ENCODE measurements around the gene MYH11. TPM values are rescaled to one million over a fixed set of nuclear protein-coding genes. Genes with fewer than 3 reads are reported as not detected.

The MYH11 gene
- total RNA-seq, 1 donor from 2014 or later: 0.10 TPM

DNA sequence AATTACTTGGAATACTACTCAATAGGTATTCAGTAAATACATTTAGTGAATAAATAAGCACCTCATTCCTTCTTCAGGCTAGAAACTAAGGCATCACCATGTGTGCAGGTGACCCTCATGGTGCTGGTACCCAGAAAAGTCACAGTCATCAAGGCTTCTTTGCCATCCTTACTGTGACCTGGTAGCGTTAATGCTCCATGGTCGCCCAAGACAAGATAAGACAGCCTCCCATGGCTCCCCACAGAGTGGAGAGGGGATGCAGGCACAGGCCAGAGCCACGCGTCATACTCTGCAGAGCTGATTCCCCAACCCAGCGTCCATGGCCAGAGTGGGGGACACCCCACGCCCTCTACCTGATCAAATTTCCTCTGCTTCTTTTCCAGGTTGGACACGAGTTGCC, 133.0 kb downstream of the MYH11 start:
- H3K9me3 Mint-ChIP-seq (ENCODE audit: unreplicated experiment): no peaks in the 10 kb centered on the region
- DNase-seq: no peak
- H3K27me3 Mint-ChIP-seq (ENCODE audit: unreplicated experiment): peaks cover 4% of the 10 kb centered on the region
- H3K27ac Mint-ChIP-seq (ENCODE audit: unreplicated experiment): no peak overlapping the region
- TF ChIP-seq, protein P1, sequence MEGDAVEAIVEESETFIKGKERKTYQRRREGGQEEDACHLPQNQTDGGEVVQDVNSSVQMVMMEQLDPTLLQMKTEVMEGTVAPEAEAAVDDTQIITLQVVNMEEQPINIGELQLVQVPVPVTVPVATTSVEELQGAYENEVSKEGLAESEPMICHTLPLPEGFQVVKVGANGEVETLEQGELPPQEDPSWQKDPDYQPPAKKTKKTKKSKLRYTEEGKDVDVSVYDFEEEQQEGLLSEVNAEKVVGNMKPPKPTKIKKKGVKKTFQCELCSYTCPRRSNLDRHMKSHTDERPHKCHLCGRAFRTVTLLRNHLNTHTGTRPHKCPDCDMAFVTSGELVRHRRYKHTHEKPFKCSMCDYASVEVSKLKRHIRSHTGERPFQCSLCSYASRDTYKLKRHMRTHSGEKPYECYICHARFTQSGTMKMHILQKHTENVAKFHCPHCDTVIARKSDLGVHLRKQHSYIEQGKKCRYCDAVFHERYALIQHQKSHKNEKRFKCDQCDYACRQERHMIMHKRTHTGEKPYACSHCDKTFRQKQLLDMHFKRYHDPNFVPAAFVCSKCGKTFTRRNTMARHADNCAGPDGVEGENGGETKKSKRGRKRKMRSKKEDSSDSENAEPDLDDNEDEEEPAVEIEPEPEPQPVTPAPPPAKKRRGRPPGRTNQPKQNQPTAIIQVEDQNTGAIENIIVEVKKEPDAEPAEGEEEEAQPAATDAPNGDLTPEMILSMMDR (IDR thresholded peaks at IDR 0.05; ENCODE audit: partially characterized antibody, unreplicated experiment): no peak
- no peaks in the 10 kb centered on the region for H3K4me1 Mint-ChIP-seq (ENCODE audit: low read depth, unreplicated experiment)
- H3K4me3 Mint-ChIP-seq (ENCODE audit: unreplicated experiment): no peak overlapping the region
- no peaks in the 10 kb centered on the region for H3K36me3 Mint-ChIP-seq (ENCODE audit: unreplicated experiment)

DNA sequence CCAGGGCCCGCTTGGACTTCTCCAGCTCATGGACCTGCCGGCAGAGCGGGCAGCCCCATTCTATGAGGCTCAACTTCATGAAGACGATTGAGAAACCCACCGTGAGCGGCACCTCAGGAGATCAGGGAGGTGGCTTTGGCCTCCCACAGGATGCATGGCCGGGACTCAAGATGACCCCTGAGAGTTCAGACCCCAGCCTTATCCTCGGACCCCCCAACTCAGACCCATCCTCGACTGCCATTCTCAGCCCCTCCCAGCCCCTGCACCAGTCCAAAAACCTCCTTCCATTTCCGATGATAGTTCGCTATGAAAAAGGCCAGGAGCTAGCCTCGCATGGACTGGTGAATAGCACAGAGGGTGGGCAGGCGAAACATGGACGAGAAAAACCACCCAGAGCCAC, 135.8 kb downstream of the MYH11 start:
- Mint-ChIP-seq H3K4me1 (ENCODE audit: low read depth, unreplicated experiment) (no peaks in the 10 kb centered on the region), H3K27me3 (ENCODE audit: unreplicated experiment) (peaks cover 2% of the 10 kb centered on the region), H3K36me3 (ENCODE audit: unreplicated experiment) (no peaks in the 10 kb centered on the region), H3K4me3 (ENCODE audit: unreplicated experiment) (no peak overlapping the region), H3K9me3 (ENCODE audit: unreplicated experiment) (no peaks in the 10 kb centered on the region), H3K27ac (ENCODE audit: unreplicated experiment) (no peak overlapping the region)
- no peak for DNase-seq
- TF ChIP-seq, protein P1 (IDR thresholded peaks at IDR 0.05; ENCODE audit: partially characterized antibody, unreplicated experiment): no peak

DNA sequence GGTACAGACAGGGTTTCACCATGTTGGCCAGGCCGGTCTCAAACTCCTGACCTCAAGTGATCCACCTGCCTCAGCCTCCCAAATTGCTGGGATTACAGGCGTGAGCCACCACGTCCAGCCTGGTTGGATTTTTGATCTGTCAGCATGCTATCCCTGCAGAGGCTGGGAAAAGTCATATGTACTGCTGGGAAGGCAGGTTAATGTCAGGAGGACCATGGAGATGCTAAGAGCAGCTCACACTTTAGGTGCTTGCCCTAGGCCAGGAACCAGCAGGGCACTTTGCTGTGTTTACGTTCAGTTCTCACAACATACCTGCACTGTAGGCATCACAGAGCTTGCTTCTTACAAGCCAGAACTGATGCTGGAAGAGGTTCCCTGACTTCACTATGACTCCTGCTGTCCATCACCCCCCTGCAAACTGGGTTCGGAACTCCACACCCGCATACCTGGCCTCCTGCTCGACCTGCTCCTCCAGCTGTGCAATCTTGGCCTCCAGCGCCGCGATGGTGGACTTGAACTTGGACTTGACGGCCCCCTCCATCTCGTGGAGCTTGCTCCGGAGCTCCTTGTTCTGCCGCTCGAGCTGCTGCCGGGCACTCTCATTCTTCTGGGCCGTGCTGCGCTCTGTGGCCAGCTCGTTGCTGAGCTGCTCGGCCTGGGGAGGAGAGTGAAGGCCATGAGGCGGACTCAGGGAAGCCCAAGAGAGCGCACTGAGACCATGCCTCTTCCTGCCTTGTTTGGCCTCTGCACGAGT, 140.0 kb downstream of the MYH11 start:
- H3K27ac Mint-ChIP-seq (ENCODE audit: unreplicated experiment): no peak overlapping the region
- no peaks in the 10 kb centered on the region for H3K9me3 Mint-ChIP-seq (ENCODE audit: unreplicated experiment)
- H3K4me1 Mint-ChIP-seq (ENCODE audit: low read depth, unreplicated experiment): no peaks in the 10 kb centered on the region
- TF ChIP-seq, protein P1 (IDR thresholded peaks at IDR 0.05; ENCODE audit: partially characterized antibody, unreplicated experiment): no peak
- H3K27me3 Mint-ChIP-seq (ENCODE audit: unreplicated experiment): peaks cover 3% of the 10 kb centered on the region
- no peaks in the 10 kb centered on the region for H3K36me3 Mint-ChIP-seq (ENCODE audit: unreplicated experiment)
- no peak overlapping the region for H3K4me3 Mint-ChIP-seq (ENCODE audit: unreplicated experiment)
- no peak for DNase-seq

DNA sequence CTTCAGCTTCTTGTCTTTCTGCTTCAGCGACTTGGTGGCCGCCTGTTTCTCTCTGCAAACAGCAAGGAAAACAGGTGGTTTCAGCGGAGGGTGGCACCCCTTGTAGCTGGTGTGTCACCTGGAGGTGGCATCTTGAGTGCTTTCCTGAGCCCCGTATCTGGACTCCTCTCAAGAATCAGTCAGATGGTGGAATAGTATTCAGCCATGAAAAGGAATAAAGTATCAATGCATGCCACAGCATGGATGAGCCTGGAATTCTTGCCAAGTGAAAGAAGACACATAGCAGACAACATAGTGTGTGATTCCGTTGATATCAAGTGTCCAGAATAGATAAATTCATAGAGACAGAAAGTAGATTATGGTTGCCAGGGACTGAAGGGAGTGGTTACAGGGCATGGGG, 141.6 kb downstream of the MYH11 start:
- Mint-ChIP-seq H3K36me3 (ENCODE audit: unreplicated experiment) (no peaks in the 10 kb centered on the region), H3K4me3 (ENCODE audit: unreplicated experiment) (no peak overlapping the region), H3K27me3 (ENCODE audit: unreplicated experiment) (peaks cover 4% of the 10 kb centered on the region), H3K4me1 (ENCODE audit: low read depth, unreplicated experiment) (no peaks in the 10 kb centered on the region), H3K9me3 (ENCODE audit: unreplicated experiment) (no peaks in the 10 kb centered on the region), H3K27ac (ENCODE audit: unreplicated experiment) (no peak overlapping the region)
- no peak for DNase-seq
- TF ChIP-seq, protein P1 (IDR thresholded peaks at IDR 0.05; ENCODE audit: partially characterized antibody, unreplicated experiment): no peak

DNA sequence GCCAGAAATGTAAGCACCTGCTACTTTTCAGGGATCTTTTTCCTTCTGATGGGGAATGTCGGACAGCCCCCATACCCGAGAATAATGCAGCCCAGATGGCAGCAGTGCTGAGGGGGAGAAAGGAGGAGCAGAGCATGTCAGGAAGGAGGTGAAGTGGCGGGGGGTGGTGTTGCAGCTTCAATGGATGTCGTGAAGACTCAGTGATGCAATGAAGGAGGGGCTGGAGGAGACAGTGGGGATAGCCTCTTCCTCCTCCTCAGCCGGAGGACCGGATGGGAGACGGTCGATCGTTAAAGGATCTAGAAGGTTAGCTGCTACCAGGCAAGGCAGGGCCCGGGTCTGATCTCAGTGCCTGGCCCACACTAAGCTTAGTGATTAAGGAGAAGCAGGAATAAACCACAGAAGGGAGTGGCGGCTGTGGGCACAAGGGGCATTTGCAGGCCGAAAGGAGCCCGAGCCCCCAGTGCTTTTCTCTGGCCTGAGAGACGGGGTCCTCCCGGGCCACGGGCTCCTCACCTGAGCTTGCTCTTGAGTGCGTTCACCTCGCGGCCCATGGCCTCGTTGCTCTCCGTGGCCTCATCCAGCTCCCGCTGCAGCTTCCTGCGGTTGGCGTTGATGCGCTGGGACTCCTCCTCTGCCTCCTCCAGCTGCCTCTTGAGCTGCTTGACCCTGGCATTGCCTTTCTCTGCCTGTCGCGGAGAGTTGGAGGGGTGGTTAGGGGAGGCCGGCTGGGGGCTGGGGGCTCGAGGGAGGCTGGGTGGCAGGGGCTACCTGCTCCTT, 142.2 kb downstream of the MYH11 start:
- Mint-ChIP-seq H3K36me3 (ENCODE audit: unreplicated experiment) (no peaks in the 10 kb centered on the region), H3K27me3 (ENCODE audit: unreplicated experiment) (peaks cover 3% of the 10 kb centered on the region), H3K4me3 (ENCODE audit: unreplicated experiment) (no peak overlapping the region), H3K9me3 (ENCODE audit: unreplicated experiment) (no peaks in the 10 kb centered on the region), H3K27ac (ENCODE audit: unreplicated experiment) (no peak overlapping the region), H3K4me1 (ENCODE audit: low read depth, unreplicated experiment) (no peaks in the 10 kb centered on the region)
- TF ChIP-seq, protein P1 (IDR thresholded peaks at IDR 0.05; ENCODE audit: partially characterized antibody, unreplicated experiment): no peak
- no peak for DNase-seq
